Aortic smooth muscle cell (primary cell): ENCODE measurements around the gene ATP11C. TPM values are rescaled to one million over a fixed set of nuclear protein-coding genes. Genes with fewer than 3 reads are reported as not detected.

ENCODE experiments used
- total RNA-seq: library from RNA; depleted of rRNA; stranded (reverse); fragments of >200 nt; gene quantifications from 2 replicates; pipeline ENCODE4 v1.2.3, GENCODE V29; 2014

Gene ATP11C
- 66.8 and 76.2 TPM in 2 replicates for total RNA-seq

GRCh38 chrX:139932901-139933796, at the start of gene ATP11C:
Gene ATP11C, minus strand, starts transcription at chrX:139933053. Its CDS starts 1,011 bp downstream, at chrX:139932042.

GRCh38 chrX:139965421-139965820, 32.6 kb upstream of the ATP11C start, which contains the start of gene CXorf66:
Gene CXorf66, minus strand, starts transcription at chrX:139965521. Its CDS starts 25 bp downstream, at chrX:139965496.

GRCh38 chrX:139708067-139708466, 224.8 kb downstream of the ATP11C start, which contains the start of gene MCF2:
Gene MCF2, minus strand, starts transcription at chrX:139708167. Its CDS starts 56,423 bp downstream, at chrX:139651744.

Other genes with a start within 250 kb of the ATP11C start
- gene MCF2, start 224.9 kb downstream of the ATP11C start, total RNA-seq, result 0.12 and 0.13 TPM in 2 replicates
- gene CXorf66, start 32.5 kb upstream of the ATP11C start, total RNA-seq, result not detected in 2 replicates